Aorta (tissue), 5 donors: ENCODE measurements around the gene BLTP3B. TPM values are rescaled to one million over a fixed set of nuclear protein-coding genes. Genes with fewer than 3 reads are reported as not detected.
A peak's percentile ranks its signal among the peaks of the same experiment; 100 is the strongest.

Experiments
- ATAC-seq: fragments of 200-7000 bp; cut with Tn5 transposase; one replicate; pipeline ENCODE4 v1.9.1; 2022; ENCODE audit warnings: moderate library complexity; ENCODE audit not compliant: low FRiP score
- DNase-seq, 2 donors: peaks; one replicate each; pipeline ENCODE4 v3.0.0-alpha.2; 2020
- H3K27ac ChIP-seq, 2 donors: one replicate each; pipeline ENCODE4 v1.5.1; 2013; ENCODE audit warnings: low read length in 2 of 2, mild to moderate bottlenecking in 2 of 2, moderate library complexity in 2 of 2, control low read depth in 1 of 2, inconsistent platforms in 1 of 2, low read depth in 1 of 2
- H3K27me3 ChIP-seq, 2 donors: one replicate each; pipeline ENCODE4 v1.6.1; 2013; ENCODE audit warnings: control low read depth in 1 of 2, low read length in 1 of 2, mild to moderate bottlenecking in 1 of 2, moderate library complexity in 1 of 2; ENCODE audit not compliant: insufficient read depth in 2 of 2, control insufficient read depth in 1 of 2
- H3K36me3 ChIP-seq, 2 donors: one replicate each; pipeline ENCODE4 v1.6.1; 2013; ENCODE audit warnings: control low read depth in 1 of 2, low read length in 1 of 2, mild to moderate bottlenecking in 1 of 2; ENCODE audit not compliant: insufficient read depth in 2 of 2, control insufficient read depth in 1 of 2
- H3K4me1 ChIP-seq, 2 donors: one replicate each; pipeline ENCODE4 v1.6.1; 2013; ENCODE audit warnings: low read length in 2 of 2, control low read depth in 1 of 2, mild to moderate bottlenecking in 1 of 2, moderate library complexity in 1 of 2; ENCODE audit not compliant: insufficient read depth in 2 of 2, control insufficient read depth in 1 of 2
- H3K4me3 ChIP-seq, 2 donors: one replicate each; pipeline ENCODE4 v1.5.1; 2013; ENCODE audit warnings: low read length in 2 of 2, control low read depth in 1 of 2, mild to moderate bottlenecking in 1 of 2
- H3K9me3 ChIP-seq: one replicate; pipeline ENCODE4 v1.6.1; 2013; ENCODE audit warnings: mild to moderate bottlenecking, low read length; ENCODE audit not compliant: control insufficient read depth
- WGBS, 2 donors: extraction: QIAGEN DNeasy Blood & Tissue Kit; methylation state at CpG; one replicate each; pipeline ENCODE4 v1.1.7; 2013; 5-methylcytosine and 5-hydroxymethylcytosine counted together
- intact Hi-C, 2 donors: fragments of 100-400 bp; cut with DNase I; formaldehyde crosslinking; loops; one replicate each; pipeline versions ENCODE4 v1.14.2 to v1.15.0; 2022
- polyA plus RNA-seq, 2 donors: library from polyadenylated mRNA; stranded (reverse); fragments of 200-250 nt; gene quantifications; one replicate each; pipeline ENCODE4 v1.2.3, GENCODE V29; 2013
- total RNA-seq, 2 donors: library from RNA; stranded (reverse); fragmentation: NEBNext Ultra II Directional; extraction: Animal tissue kit (Norgen Biotek cat#: 25700); gene quantifications; one replicate each; pipeline ENCODE4 v1.2.1, GENCODE V29; 2021
- donor health status: healthy with polysubstance abuse.
- donor health status: Bipolar disorder and iron deficiency.
- donor health status: DM: no; HTN: no; CAD: no.
- donor health status: DM: no; HTN: no; CAD: no.
- donor health status: DM: yes; HTN: yes; CAD: no.

The BLTP3B gene
- total and polyA plus RNA-seq, 4 donors, result 8.6 to 57.2 (median 26.9) TPM

GRCh38 chr12:100154474-100155247 is 12.0 kb upstream of the BLTP3B start:
- no peak overlapping the region for H3K4me3 ChIP-seq
- no peaks in the 10 kb centered on the region for H3K36me3 ChIP-seq
- no peak overlapping the region for H3K27ac ChIP-seq
- DNase-seq (peak; percentile 82 to 91), ATAC-seq (peak; percentile 58)
- no peaks in the 10 kb centered on the region for H3K4me1 ChIP-seq
- WGBS, 2 donors, result 74 to 76% methylated on average over 15 of the region's 15 CpGs
- intact Hi-C loops, result no loop called here
- H3K9me3 ChIP-seq, result no peaks in the 10 kb centered on the region
- no peaks in the 10 kb centered on the region for H3K27me3 ChIP-seq

GRCh38 chr12:100153131-100153530 is 10.5 kb upstream of the BLTP3B start:
- WGBS, 2 donors, result 93 to 95% methylated on average over 10 of the region's 10 CpGs
- H3K27me3 ChIP-seq, result no peaks in the 10 kb centered on the region
- no peak overlapping the region for H3K27ac ChIP-seq
- H3K36me3 ChIP-seq, result no peaks in the 10 kb centered on the region
- H3K4me1 ChIP-seq, result no peaks in the 10 kb centered on the region
- DNase-seq, result no peak
- no peak overlapping the region for H3K4me3 ChIP-seq
- no peaks in the 10 kb centered on the region for H3K9me3 ChIP-seq
- intact Hi-C loops, result no loop called here
- no peak for ATAC-seq

- H3K36me3 ChIP-seq, result no peaks in the 10 kb centered on the region
- H3K27ac ChIP-seq, result no peak overlapping the region
- intact Hi-C loops, result no loop called here
- WGBS, 2 donors, result 94 to 96% methylated on average over 2 of the region's 2 CpGs
- no peaks in the 10 kb centered on the region for H3K27me3 ChIP-seq
- H3K4me3 ChIP-seq, result no peak overlapping the region
- ATAC-seq (no peak), DNase-seq (no peak)
- H3K9me3 ChIP-seq, result no peaks in the 10 kb centered on the region
- no peaks in the 10 kb centered on the region for H3K4me1 ChIP-seq
These were observed 9.1 kb upstream of the BLTP3B start for GRCh38 chr12:100151769-100152168.

- DNase-seq, result no peak
- Histone ChIP-seq H3K4me1 (no peaks in the 10 kb centered on the region), H3K4me3 (no peak overlapping the region), H3K27ac (no peak overlapping the region), H3K9me3 (no peaks in the 10 kb centered on the region), H3K36me3 (no peaks in the 10 kb centered on the region), H3K27me3 (no peaks in the 10 kb centered on the region)
- WGBS, 2 donors, result 98% methylated on average over 2 of the region's 2 CpGs
- no peak for ATAC-seq
- intact Hi-C loops, result loop anchor here in 1 of 2 donors (5.0 kb wide), 1 partner anchor 51 kb away; no protein-coding TSS in a partner anchor
These were observed 3.6 kb upstream of the BLTP3B start for GRCh38 chr12:100146252-100146651.

GRCh38 chr12:100145643-100146042 is 3.0 kb upstream of the BLTP3B start:
- Histone ChIP-seq H3K4me1 (no peaks in the 10 kb centered on the region), H3K4me3 (no peak overlapping the region), H3K27ac (no peak overlapping the region), H3K9me3 (no peaks in the 10 kb centered on the region), H3K27me3 (no peaks in the 10 kb centered on the region), H3K36me3 (no peaks in the 10 kb centered on the region)
- 95% methylated on average over 7 of the region's 7 CpGs for WGBS, 2 donors
- intact Hi-C loops, result loop anchor here in 1 of 2 donors (5.0 kb wide), 1 partner anchor 52 kb away; no protein-coding TSS in a partner anchor
- ATAC-seq (no peak), DNase-seq (no peak)

GRCh38 chr12:100141998-100142850 is 450 bp downstream of the BLTP3B start:
- ATAC-seq, result peak; percentile 82

GRCh38 chr12:100141666-100141997 is 1.0 kb downstream of the BLTP3B start:
- Histone ChIP-seq H3K27ac (peak overlapping the region; percentile 91 to 99), H3K4me1 (peaks cover 7 to 12% of the 10 kb centered on the region in 2 donors), H3K27me3 (no peaks in the 10 kb centered on the region), H3K9me3 (no peaks in the 10 kb centered on the region), H3K36me3 (no peaks in the 10 kb centered on the region), H3K4me3 (peak overlapping the region; percentile 92 to 93)
- intact Hi-C loops, result no loop called here
- 1% methylated on average over 6 of the region's 6 CpGs for WGBS, 2 donors
- DNase-seq, result no peak
- ATAC-seq, result peak; percentile 82

More at GRCh38 chr12:100141998-100142850, 450 bp downstream of the BLTP3B start:
- Histone ChIP-seq H3K27ac (peak overlapping the region; percentile 91 to 99), H3K4me1 (peaks cover 7 to 12% of the 10 kb centered on the region in 2 donors), H3K27me3 (no peaks in the 10 kb centered on the region), H3K4me3 (peak overlapping the region; percentile 92 to 93), H3K9me3 (no peaks in the 10 kb centered on the region), H3K36me3 (no peaks in the 10 kb centered on the region)
- WGBS, 2 donors, result 0% methylated on average over 74 to 86 of the region's 86 CpGs
- intact Hi-C loops, result loop anchor here in 1 of 2 donors (1.0 kb wide), 1 partner anchor 58 kb away; the partner anchor contains the start of gene ACTR6
- peak; percentile 66 to 82 for DNase-seq

GRCh38 chr12:100138803-100139098 is 3.9 kb downstream of the BLTP3B start:
- Histone ChIP-seq H3K4me3 (no peak overlapping the region), H3K4me1 (peaks cover 7 to 12% of the 10 kb centered on the region in 2 donors), H3K9me3 (no peaks in the 10 kb centered on the region), H3K27me3 (no peaks in the 10 kb centered on the region), H3K27ac (peak overlapping the region in 1 of 2 donors; percentile 9), H3K36me3 (no peaks in the 10 kb centered on the region)
- ATAC-seq (no peak), DNase-seq (no peak)
- intact Hi-C loops, result no loop called here
- WGBS, 2 donors, result 51 to 60% methylated on average over 5 of the region's 5 CpGs
